Dendritic cell treated with granulocyte-macrophage colony-stimulating factor and Interleukin-4, amounts not matched to agents 40 ng/mL and 50 ng/mL, for 4 days (primary cell): ENCODE measurements around the gene ZFP42.
"Not testable (repeated sequence)": the region's sequence is repeated elsewhere in the genome, so short reads cannot be mapped to it uniquely, and the experiment has no call there.

Experiments
- H3K27ac Mint-ChIP-seq: one replicate; pipeline ENCODE4 v1.8.0; 2022; ENCODE audit warnings: mild to moderate bottlenecking, mixed read lengths
- H3K27me3 Mint-ChIP-seq: one replicate; pipeline ENCODE4 v1.8.0; 2022; ENCODE audit warnings: mild to moderate bottlenecking, mixed read lengths
- H3K36me3 Mint-ChIP-seq: one replicate; pipeline ENCODE4 v1.8.0; 2022; ENCODE audit warnings: low read depth, mixed read lengths
- H3K4me1 Mint-ChIP-seq: one replicate; pipeline ENCODE4 v1.8.0; 2022; ENCODE audit warnings: low read depth, mixed read lengths
- H3K4me3 Mint-ChIP-seq: one replicate; pipeline ENCODE4 v1.8.0; 2022; ENCODE audit warnings: mild to moderate bottlenecking, moderate library complexity, mixed read lengths
- H3K9me3 Mint-ChIP-seq: one replicate; pipeline ENCODE4 v1.8.0; 2022; ENCODE audit warnings: mixed read lengths
- intact Hi-C: fragments of 100-400 bp; cut with micrococcal nuclease; formaldehyde crosslinking; loops from one replicate; pipeline ENCODE4 v1.15.0; 2022

The ZFP42 gene

GRCh38 chr4:188032583-188032982 lies 37.0 kb downstream of the ZFP42 start:
- H3K36me3 Mint-ChIP-seq = no peaks in the 10 kb centered on the region
- peaks cover 17% of the 10 kb centered on the region for H3K27me3 Mint-ChIP-seq
- H3K4me1 Mint-ChIP-seq = no peaks in the 10 kb centered on the region
- H3K9me3 Mint-ChIP-seq = peaks cover 25% of the 10 kb centered on the region
- no peak overlapping the region for H3K4me3 Mint-ChIP-seq
- no peak overlapping the region for H3K27ac Mint-ChIP-seq
- intact Hi-C loops = no loop called here

GRCh38 chr4:188037003-188037713 lies 41.6 kb downstream of the ZFP42 start:
- Mint-ChIP-seq H3K36me3 (no peaks in the 10 kb centered on the region), H3K27me3 (peaks cover 8% of the 10 kb centered on the region), H3K4me1 (no peaks in the 10 kb centered on the region), H3K9me3 (peaks cover 27% of the 10 kb centered on the region), H3K27ac (no peak overlapping the region), H3K4me3 (no peak overlapping the region)
- intact Hi-C loops = no loop called here

- H3K4me3 Mint-ChIP-seq = no peak overlapping the region
- H3K27me3 Mint-ChIP-seq = no peaks in the 10 kb centered on the region
- peaks cover 30% of the 10 kb centered on the region for H3K9me3 Mint-ChIP-seq
- no peaks in the 10 kb centered on the region for H3K36me3 Mint-ChIP-seq
- intact Hi-C loops = no loop called here
- no peak overlapping the region for H3K27ac Mint-ChIP-seq
- no peaks in the 10 kb centered on the region for H3K4me1 Mint-ChIP-seq
Measured at GRCh38 chr4:188041721-188042120, 46.1 kb downstream of the ZFP42 start.

GRCh38 chr4:188042191-188042590 lies 46.6 kb downstream of the ZFP42 start:
- Mint-ChIP-seq H3K4me1 (no peaks in the 10 kb centered on the region), H3K27me3 (no peaks in the 10 kb centered on the region), H3K4me3 (no peak overlapping the region), H3K9me3 (peaks cover 30% of the 10 kb centered on the region), H3K36me3 (no peaks in the 10 kb centered on the region), H3K27ac (no peak overlapping the region)
- intact Hi-C loops = no loop called here

GRCh38 chr4:188043154-188043553 lies 47.6 kb downstream of the ZFP42 start:
- Mint-ChIP-seq H3K27ac (no peak overlapping the region), H3K4me1 (no peaks in the 10 kb centered on the region), H3K36me3 (no peaks in the 10 kb centered on the region), H3K27me3 (no peaks in the 10 kb centered on the region), H3K9me3 (peaks cover 30% of the 10 kb centered on the region), H3K4me3 (no peak overlapping the region)
- intact Hi-C loops = no loop called here

GRCh38 chr4:188045461-188045860 lies 49.9 kb downstream of the ZFP42 start:
- peaks cover 21% of the 10 kb centered on the region for H3K9me3 Mint-ChIP-seq
- H3K36me3 Mint-ChIP-seq, H3K27me3 Mint-ChIP-seq, intact Hi-C loops, H3K27ac Mint-ChIP-seq, H3K4me3 Mint-ChIP-seq, H3K4me1 Mint-ChIP-seq: not testable (repeated sequence)

GRCh38 chr4:188046657-188047056 lies 51.1 kb downstream of the ZFP42 start:
- intact Hi-C loops = no loop called here
- Mint-ChIP-seq H3K9me3 (peaks cover 11% of the 10 kb centered on the region), H3K4me3 (no peak overlapping the region), H3K4me1 (no peaks in the 10 kb centered on the region), H3K36me3 (no peaks in the 10 kb centered on the region), H3K27ac (no peak overlapping the region), H3K27me3 (no peaks in the 10 kb centered on the region)

GRCh38 chr4:188053302-188053701 lies 57.7 kb downstream of the ZFP42 start:
- intact Hi-C loops = no loop called here
- Mint-ChIP-seq H3K27ac (no peak overlapping the region), H3K4me3 (no peak overlapping the region), H3K36me3 (no peaks in the 10 kb centered on the region), H3K9me3 (peaks cover 19% of the 10 kb centered on the region), H3K27me3 (no peaks in the 10 kb centered on the region), H3K4me1 (no peaks in the 10 kb centered on the region)
